Progenitor cell of endocrine pancreas (in vitro differentiated cells): ENCODE measurements around the gene SPOCK2. TPM values are rescaled to one million over a fixed set of nuclear protein-coding genes. Genes with fewer than 3 reads are reported as not detected.

Source experiments
- DNase-seq: peaks from one replicate; pipeline ENCODE4 v3.0.0; 2021; ENCODE audit warnings: low spot score; ENCODE audit not compliant: unreplicated experiment
- H3K27ac Mint-ChIP-seq: 2 replicates; pipeline ENCODE4 v1.8.0; 2021; ENCODE audit warnings: mild to moderate bottlenecking, moderate library complexity, mixed read lengths
- H3K27me3 Mint-ChIP-seq: 2 replicates; pipeline ENCODE4 v1.8.0; 2021; ENCODE audit warnings: mixed read lengths
- H3K36me3 Mint-ChIP-seq: 2 replicates; pipeline ENCODE4 v1.8.0; 2022; ENCODE audit warnings: mixed read lengths; ENCODE audit not compliant: insufficient read depth
- H3K4me1 Mint-ChIP-seq: 2 replicates; pipeline ENCODE4 v1.8.0; 2021; ENCODE audit warnings: low read depth, mixed read lengths
- H3K4me3 Mint-ChIP-seq: 2 replicates; pipeline ENCODE4 v1.8.0; 2021; ENCODE audit warnings: low read depth, mild to moderate bottlenecking, moderate library complexity, mixed read lengths
- H3K9me3 Mint-ChIP-seq: 2 replicates; pipeline ENCODE4 v1.8.0; 2021; ENCODE audit warnings: low read depth, mixed read lengths
- CTCF ChIP-seq: fragments of 200-600 bp; sonication (generic); IDR thresholded peaks from one replicate; pipeline ENCODE4 v1.5.0; 2021; ENCODE audit warnings: antibody characterized with exemption, mild to moderate bottlenecking; ENCODE audit not compliant: unreplicated experiment
- total RNA-seq: library from RNA; stranded (reverse); gene quantifications from 2 replicates; pipeline ENCODE4 v1.2.1, GENCODE V29; 2021

Gene SPOCK2
- total RNA-seq, 1 donor from 2014 or later, result 47.7 TPM

GRCh38 chr10:72011976-72012512, 76.3 kb downstream of the SPOCK2 start:
- no peak for TF ChIP-seq CTCF
- no peak for DNase-seq
- Mint-ChIP-seq H3K4me1 (peaks cover 9% of the 10 kb centered on the region), H3K36me3 (peaks cover 5% of the 10 kb centered on the region), H3K27ac (no peak overlapping the region), H3K9me3 (no peaks in the 10 kb centered on the region), H3K27me3 (no peaks in the 10 kb centered on the region), H3K4me3 (no peak overlapping the region)

GRCh38 chr10:72011468-72011867, 76.9 kb downstream of the SPOCK2 start:
- H3K9me3 Mint-ChIP-seq, result no peaks in the 10 kb centered on the region
- peaks cover 9% of the 10 kb centered on the region for H3K4me1 Mint-ChIP-seq
- H3K4me3 Mint-ChIP-seq, result no peak overlapping the region
- H3K36me3 Mint-ChIP-seq, result peaks cover 11% of the 10 kb centered on the region
- H3K27ac Mint-ChIP-seq, result no peak overlapping the region
- no peak for DNase-seq
- TF ChIP-seq CTCF, result no peak
- no peaks in the 10 kb centered on the region for H3K27me3 Mint-ChIP-seq

GRCh38 chr10:72011016-72011415, 77.3 kb downstream of the SPOCK2 start:
- Mint-ChIP-seq H3K4me3 (no peak overlapping the region), H3K9me3 (no peaks in the 10 kb centered on the region), H3K27ac (no peak overlapping the region), H3K27me3 (no peaks in the 10 kb centered on the region), H3K4me1 (peaks cover 9% of the 10 kb centered on the region), H3K36me3 (peaks cover 11% of the 10 kb centered on the region)
- DNase-seq, result no peak
- no peak for TF ChIP-seq CTCF

- no peaks in the 10 kb centered on the region for H3K9me3 Mint-ChIP-seq
- peaks cover 9% of the 10 kb centered on the region for H3K4me1 Mint-ChIP-seq
- peaks cover 11% of the 10 kb centered on the region for H3K36me3 Mint-ChIP-seq
- TF ChIP-seq CTCF, result no peak
- no peaks in the 10 kb centered on the region for H3K27me3 Mint-ChIP-seq
- H3K27ac Mint-ChIP-seq, result no peak overlapping the region
- no peak for DNase-seq
- no peak overlapping the region for H3K4me3 Mint-ChIP-seq
These were observed 77.9 kb downstream of the SPOCK2 start for GRCh38 chr10:72010234-72010973.

GRCh38 chr10:72009425-72010081, 78.8 kb downstream of the SPOCK2 start:
- Mint-ChIP-seq H3K4me1 (peaks cover 9% of the 10 kb centered on the region), H3K4me3 (no peak overlapping the region), H3K36me3 (peaks cover 11% of the 10 kb centered on the region), H3K9me3 (no peaks in the 10 kb centered on the region), H3K27me3 (no peaks in the 10 kb centered on the region), H3K27ac (peak overlapping the region; percentile 51)
- no peak for TF ChIP-seq CTCF
- DNase-seq, result no peak
